NCI-H2171 (cell line): ENCODE results near the gene C16orf86.

Source experiments
- DNase-seq: peaks from one replicate; lab custom pipeline; 2025; lab: John Stamatoyannopoulos, UW

C16orf86 gene

DNA sequence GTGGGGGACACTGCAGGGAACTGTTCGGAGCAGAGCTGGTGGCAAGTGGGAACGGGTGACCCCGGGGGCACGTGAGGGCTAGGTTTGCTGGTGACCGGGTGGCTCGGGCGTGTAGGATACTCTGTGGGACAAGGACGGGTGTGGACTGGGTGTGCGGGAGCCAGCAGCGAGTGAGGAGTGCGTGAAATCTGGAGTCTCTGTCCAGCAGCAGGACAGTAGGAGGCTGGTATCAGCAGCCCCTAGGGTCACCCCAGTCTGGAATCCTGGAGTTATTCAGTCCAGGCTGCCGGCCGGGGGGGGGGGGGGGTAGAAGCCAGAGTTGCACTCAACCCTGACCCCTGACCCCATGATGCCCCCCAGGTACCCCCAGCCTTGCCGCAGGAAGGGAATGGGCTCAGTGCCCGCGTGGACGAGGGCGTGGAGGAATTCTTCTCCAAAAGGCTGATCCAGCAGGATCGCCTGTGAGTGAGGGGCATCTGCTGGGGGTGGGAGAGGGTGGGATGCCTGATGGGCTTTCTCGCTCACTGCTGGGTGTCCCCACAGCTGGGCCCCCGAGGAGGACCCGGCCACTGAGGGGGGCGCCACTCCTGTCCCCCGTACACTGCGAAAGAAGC lies 12.7 kb upstream of the C16orf86 start:
- no peak for DNase-seq

DNA sequence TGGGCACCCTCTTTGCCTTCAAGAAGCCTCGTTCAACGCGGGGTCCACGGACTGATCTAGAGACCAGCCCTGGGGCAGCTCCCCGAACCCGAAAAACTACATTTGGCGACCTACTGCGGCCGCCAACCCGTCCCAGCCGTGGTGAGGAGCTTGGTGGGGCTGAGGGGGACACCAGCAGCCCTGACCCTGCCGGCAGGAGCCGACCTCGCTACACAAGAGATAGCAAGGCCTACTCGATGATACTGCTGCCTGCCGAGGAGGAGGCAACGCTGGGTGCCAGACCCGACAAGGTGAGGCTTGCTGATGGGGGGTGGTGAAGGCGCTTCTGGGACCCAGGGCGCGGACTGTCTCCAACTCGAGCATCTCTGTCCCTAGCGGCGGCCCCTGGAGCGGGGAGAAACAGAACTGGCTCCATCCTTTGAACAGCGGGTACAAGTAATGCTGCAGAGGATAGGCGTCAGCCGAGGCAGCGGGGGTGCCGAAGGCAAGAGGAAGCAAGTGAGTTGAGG lies 12.2 kb upstream of the C16orf86 start:
- no peak for DNase-seq

DNA sequence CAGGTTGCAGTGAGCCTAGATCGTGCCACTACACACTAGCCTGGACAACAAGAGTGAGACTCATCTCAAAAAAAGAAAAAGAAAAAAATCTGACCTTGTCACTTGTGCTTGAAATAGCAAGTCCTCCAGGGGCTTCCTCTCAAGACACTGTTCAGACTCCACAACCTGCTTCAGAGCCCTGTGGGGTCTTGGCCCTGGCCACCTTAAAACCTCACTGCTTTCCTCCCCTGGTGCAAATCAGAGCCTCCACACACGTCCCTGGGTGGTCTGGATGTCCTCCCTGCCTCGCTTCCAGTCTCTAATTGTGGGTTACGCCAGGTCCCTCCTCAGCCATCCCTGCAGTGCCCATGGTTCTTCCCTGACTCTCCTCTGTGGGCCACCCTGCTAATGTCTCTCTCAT lies 11.3 kb upstream of the C16orf86 start:
- no peak for DNase-seq

DNA sequence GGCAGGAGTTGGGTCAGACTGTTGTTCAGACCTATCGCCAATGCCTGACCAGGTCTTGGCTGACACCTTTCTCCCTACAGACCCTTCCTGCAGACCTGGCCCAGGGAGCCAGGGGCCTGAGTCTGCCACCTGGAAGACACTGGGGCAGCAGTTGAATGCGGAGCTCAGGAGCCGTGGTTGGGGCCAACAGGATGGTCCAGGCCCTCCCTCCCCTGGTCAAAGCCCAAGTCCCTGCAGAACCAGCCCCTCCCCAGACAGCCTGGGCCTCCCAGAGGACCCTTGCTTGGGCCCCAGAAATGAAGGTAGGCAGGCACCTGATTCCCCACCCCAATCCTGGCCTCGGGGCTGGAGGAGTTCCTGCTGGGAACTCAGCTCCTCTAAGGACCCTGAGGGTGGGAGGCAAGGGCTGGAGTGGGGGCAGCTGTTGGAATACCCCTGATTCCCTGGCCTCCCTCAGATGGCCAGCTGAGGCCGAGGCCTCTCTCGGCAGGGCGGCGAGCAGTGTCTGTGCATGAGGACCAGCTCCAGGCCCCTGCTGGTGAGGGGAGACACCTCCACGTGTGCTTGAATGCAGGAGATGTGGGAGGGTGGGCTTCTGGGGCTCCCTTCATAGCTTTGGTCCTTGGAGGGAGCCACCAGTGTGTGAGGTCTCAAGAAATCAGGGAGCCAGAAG lies 10.1 kb upstream of the C16orf86 start:
- DNase-seq: no peak

DNA sequence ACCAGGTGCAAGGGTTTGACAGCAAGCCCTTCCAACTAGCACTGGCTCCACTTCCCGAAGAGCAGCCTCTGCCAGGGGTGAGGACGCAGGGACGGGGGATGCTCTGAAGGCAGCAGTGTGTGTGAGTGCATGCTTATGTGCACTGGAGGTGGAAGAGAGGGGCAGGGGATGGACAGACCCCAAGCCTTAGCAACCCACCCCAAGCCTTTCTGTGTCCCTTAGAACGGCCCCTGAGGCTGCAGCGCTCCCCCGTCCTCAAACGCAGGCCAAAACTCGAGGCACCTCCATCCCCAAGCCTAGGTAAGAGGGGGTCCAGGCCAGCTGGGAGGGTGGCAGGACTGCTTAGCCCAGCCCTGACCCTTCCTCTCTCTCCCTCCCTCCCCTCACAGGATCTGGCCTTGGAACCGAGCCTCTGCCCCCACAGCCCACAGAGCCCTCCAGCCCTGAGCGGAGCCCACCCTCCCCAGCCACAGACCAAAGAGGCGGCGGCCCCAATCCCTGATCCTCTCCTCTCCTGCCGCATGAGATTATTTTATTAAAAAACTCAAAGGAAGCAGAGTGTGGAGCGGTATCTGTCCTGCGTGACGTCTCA lies 9.5 kb upstream of the C16orf86 start:
- DNase-seq: no peak

DNA sequence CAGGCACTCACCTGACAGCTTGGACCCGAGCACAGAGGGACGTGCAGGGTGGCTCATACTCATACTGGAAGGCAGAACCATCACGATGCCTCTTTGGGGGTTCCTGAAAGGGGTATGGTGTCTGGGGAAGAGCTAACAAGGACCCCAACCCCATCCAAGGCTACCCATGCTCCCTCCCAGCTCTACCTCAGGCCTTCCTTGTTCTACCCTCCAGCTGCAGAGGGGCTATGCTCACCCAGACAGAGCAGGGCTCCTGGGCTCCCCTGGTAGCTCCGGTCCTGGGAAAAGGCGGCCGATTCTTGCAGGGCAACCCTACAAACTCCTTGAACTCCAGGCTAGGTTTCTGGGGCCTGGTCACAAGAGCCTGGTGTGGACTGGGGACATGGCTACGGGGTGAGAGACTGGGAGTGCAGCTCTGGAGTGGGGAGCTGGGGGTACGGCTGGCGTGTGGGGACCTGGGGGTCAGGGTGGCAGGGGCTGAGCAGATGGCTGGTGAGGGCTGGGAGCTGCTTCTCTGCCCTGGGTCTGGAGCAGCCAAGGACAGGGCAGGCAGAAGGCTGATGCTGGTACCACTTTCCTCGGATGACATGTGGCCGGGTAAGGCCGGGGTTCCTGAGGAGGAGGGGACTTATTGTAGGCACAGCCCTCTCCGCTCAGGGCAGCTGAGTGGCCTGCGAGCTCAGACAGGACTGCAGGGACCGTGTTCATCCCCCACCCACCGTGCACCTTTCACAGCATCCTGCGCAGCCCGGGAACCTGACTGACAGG lies 8.7 kb upstream of the C16orf86 start:
- no peak for DNase-seq

DNA sequence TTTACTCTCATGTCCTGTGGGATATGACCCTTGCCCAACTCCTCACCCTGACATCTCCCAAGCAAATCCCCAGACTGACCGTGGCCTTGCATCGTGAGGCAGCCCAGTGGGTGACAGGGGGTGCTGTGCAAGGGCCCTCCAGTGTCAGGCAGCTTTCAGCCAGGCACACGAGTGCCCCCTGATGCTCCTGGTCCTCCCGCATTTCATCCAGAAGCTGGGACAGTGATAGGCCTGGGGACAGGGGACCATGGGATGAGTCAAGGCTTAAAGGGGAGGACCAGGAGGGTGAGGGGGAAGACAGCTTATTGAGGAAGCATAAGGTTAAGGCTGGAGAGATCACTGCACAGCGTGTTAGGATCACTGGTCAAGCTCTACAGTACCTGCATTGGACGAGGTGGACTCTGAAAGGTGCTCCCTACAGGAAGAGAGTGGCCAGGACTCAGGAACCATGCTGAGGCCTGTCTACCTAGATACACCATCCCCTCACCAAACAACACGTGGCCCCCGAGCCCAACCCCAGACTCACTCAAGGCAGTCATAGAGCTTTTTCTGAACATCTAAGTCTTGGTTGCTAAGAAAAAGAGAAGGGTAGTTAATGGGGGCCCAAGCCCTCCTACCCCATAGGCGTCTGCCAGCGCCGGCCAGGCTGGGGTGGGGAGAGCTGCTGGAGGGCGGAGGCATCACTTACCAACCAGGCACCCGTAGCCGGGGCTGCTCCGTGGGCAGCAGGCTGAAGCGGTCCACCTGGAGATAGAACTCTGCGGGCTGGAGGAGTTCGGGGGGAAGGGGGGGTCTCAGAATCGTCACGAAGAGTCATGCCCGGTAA lies 7.6 kb upstream of the C16orf86 start:
- no peak for DNase-seq

DNA sequence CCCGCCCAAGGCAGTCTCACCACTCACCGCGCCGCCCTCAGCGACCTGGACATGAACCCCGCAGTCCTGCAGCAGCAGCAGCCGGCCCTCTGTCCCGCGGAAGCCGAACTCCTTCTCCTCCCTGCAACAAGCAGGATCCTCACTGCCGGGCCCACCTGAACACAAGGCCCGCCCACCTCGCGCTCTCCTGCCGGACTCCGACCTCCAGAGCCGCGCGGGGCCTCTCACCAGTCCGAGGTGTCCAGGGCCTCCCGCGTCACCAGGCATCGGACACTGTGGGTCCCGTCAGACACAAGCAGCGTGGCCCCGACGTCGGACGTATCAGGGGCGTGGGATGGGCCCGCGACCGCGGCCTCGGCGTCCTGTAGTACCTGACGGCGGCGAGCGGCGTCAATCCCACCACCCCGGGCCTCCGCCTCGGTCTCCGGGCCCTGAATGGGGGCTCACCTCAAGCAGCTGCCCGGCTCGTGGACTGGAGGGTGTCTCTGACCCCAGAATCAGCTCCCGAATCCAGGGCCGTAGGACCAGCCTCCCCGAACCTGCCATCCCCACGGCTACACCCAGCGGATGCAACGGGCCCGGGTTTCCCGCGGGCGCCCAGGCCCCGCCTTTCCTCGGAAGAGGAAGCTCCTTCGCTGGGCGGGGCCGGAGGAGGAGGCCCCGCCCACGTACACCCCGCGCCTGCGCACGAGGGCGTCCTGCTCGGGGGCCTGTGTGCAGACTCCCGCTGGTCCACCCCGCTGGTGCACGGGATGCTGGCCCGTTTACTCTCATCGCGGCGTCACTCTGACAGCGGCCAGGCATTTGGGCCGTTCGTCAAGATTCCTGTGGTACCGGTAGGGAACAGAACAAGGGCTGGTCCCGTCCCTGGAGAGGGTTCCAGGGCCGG lies 6.7 kb upstream of the C16orf86 start, which contains the start of gene ACD:
Gene ACD (minus strand): TSS at position 586 of the 889 bp plus-strand sequence. CDS start 40 bp downstream, at position 546.
- DNase-seq: peak; percentile 91

DNA sequence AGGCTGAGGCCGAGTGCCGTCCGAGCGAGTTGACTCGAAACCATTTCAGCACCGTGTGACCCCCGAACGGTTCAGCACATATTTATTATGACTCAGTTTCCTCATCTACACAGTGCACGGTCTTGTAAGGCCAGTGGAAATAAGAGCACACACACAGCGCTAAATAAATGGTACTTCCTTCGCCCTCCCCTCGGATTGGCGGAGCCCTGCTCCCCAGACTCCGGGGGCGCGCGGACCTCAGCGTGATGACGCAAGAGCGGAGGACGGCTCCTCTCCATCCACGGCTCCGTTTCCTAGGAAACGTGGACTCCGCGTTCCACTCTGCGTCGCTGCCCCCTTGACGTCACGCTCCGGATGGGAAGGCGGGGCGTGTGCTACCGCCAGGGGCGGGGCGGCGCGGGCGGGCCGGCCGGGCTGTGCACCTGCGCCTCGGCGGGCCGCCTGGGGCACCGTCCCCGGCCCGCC lies 6.0 kb upstream of the C16orf86 start, which contains the start of gene PARD6A:
Gene PARD6A (plus strand): TSS at position 397 of the 465 bp plus-strand sequence. CDS start 79 bp downstream, outside the sequence.
- peak; percentile 98 for DNase-seq

DNA sequence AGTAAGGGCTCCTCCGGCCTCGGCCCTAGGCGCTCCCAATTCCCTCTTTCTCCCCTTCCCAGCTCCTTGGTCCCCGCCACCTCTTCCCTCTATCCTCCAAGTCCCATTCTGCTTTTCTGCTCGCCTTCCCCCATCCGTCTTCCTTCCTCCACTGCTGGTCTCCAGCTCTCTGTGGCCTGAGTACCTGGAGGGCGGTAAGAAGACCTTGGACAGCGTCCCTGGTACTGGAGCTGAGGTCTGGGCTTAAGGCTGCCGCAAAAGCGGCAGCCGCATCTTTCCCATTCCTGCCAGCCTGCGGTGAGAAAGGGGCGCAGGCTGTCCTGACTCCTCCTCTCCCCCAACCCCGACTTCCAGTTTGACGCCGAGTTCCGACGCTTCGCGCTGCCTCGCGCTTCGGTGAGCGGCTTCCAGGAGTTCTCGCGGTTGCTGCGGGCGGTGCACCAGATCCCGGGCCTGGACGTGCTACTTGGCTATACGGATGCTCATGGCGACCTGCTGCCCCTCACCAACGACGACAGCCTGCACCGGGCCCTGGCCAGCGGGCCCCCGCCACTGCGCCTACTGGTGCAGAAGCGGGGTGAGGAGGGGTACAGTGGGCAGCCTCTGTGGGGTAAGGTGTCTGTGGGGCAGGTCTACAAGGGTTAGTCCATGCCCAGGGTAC lies 5.4 kb upstream of the C16orf86 start:
- DNase-seq: no peak

DNA sequence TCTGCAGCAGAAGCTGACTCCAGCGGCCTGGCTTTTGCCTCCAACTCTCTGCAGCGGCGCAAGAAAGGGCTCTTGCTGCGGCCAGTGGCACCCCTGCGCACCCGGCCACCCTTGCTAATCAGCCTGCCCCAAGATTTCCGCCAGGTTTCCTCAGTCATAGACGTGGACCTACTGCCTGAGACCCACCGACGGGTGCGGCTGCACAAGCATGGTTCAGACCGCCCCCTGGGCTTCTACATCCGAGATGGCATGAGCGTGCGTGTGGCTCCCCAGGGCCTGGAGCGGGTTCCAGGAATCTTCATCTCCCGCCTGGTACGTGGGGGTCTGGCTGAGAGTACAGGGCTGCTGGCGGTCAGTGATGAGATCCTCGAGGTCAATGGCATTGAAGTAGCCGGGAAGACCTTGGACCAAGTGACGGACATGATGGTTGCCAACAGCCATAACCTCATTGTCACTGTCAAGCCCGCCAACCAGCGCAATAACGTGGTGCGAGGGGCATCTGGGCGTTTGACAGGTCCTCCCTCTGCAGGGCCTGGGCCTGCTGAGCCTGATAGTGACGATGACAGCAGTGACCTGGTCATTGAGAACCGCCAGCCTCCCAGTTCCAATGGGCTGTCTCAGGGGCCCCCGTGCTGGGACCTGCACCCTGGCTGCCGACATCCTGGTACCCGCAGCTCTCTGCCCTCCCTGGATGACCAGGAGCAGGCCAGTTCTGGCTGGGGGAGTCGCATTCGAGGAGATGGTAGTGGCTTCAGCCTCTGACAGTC lies 4.5 kb upstream of the C16orf86 start:
- DNase-seq: no peak

DNA sequence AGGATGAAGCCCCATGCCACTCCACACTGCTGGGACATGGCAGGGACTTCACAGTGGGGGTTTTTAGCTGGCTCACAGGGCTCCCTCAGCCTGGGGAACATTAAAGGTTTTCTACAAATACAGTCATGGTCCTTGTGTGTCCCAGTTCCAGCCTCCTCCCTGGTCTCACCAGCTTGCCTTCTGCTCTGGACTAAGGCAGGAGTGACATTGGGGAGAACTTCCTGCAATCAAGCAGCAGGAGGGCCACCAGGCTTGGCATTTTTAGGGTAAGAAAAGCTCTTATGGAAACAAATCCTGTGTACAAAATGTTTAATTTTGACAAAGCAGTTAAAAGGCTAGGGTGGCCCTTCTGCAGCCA lies 4.0 kb upstream of the C16orf86 start:
- no peak for DNase-seq

DNA sequence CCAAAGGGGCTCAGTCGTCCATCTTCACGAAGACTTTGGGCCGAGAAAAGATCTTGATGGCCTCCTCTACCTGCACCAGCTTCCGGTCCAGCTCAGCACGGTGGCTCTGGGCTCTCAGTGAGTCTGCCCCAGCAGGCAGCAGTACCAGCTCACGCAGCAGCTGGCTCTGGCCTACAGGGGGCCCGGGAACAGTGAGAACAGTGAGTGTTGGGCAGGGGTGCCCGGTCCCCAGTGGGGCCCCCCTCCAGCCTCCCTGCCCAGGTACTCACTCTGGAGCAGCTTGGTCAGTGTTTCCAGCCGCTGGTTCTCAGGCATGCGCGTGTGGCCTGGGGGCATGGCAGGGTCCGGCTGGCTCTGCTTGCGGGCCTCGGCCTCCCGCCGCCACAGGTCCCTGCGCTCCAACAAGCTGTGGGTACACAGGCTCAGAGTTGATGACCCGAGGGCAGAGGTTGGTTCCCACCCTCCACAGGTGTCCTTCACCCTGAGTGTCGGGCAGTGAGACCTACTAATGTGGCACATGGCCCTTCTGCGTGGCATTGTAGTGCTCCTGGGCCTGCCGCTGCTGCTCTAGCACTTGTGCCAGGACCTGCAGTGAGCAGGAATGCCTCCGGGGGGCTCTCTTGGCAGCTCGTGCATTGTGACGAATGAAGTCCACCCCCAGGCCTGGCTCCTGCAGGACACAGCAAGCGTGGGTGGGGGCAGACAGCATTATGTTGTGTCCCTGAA lies 3.3 kb upstream of the C16orf86 start:
- DNase-seq: no peak

DNA sequence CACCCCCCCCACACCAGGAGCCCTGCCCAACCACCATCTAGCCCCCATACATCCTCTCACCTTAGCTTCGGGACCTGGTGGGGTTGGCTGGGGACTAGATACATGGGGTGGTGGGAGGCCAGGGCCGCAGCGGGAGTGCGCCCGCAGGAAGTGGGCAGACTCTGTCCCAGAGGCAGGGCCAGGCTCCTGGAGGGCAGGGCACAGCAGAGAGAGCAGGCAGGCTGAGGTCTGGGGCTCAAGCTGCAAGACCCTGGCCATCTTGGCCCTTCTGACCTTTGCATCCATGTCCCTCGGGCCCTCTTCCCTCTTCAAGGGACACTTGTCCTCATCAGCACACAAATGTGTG lies 2.8 kb upstream of the C16orf86 start:
- DNase-seq: no peak

DNA sequence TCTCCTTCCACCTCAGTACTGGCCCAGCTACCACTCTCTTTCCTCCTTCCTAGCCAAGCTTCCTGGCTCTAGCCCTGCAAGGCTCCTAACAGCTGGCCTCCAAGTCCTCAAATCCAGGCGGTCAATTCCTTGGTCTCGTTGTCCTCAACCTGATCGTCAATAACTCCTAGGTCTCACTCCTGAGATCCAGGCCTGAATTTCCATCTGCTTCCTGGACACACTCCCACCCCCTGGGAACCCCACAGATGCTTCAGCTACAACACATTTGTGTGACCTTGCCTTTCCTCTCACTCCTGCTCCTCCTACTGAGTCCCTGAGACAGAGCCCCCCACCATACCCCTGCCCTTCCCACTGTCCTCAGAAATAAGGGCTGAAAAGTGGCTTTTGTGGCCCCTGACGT lies 2.4 kb upstream of the C16orf86 start:
- no peak for DNase-seq

DNA sequence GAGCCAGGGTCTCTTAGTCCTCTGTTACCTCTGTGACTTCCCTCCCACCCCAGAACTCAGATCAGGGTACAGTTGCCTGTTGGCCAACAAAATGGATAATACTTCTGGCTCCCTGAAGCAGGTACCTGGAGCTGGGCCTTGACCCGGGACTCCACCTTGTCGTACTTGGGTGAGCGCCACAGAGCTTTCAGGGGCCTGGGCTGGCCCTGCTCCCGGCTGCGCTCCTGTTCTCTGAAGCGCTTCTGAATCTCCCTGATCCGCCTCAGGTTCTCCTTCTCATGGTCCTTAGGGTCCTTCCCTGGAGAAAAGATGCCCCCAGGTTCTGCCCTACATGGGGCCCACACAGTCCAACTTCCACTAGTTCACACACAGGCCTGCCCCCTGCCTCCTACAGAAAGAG lies 1.7 kb upstream of the C16orf86 start:
- DNase-seq: no peak

DNA sequence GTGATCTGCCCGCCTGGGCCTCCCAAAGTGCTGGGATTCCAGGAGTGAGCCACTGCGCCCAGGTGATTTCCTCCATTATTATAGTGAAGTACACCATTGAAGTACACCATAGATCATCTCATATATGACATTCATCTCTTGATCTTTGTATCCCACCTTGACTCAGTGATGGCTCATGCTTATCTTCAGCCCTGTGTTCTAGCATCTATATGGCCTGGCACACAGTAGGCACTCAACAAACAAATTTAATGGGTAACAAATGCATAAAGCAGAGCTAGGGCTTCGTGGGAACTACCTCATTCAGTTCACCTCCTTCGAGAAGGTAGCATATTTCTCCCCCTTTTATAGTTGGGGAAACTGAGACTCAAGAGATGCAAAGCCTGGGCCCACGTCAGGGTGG lies 1.0 kb upstream of the C16orf86 start:
- no peak for DNase-seq

DNA sequence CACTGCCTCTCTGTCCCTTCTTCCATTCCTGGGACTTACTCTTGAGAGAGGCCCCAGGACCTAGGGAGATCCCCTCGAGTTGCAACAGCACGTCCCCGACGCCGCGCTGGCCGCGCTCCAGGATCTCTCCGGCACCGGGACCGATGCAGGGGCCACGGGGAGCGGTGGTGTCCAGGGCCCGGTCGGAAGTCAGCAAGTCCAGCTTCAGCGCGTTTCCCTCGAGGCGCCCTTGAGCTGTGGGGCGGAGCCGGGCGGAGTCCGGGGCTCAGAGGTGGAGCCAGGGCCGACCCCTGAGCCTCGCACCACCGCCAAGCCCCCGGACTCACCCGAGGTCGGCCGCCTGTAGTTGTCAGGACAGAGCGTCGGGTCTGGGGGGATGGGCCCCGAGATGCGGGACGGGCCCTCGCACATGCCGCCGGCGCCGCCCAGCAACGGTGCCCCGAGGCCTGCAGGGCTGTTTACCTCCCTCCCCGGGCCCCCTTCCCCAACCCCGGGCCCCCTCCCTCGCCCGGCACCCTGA lies 522 bp upstream of the C16orf86 start:
- no peak for DNase-seq
